GM23248 (cell line): ENCODE results near the gene CMSS1. TPM values are rescaled to one million over a fixed set of nuclear protein-coding genes. Genes with fewer than 3 reads are reported as not detected.

Source experiments
- DNase-seq: peaks from one replicate; pipeline ENCODE4 v3.0.0-alpha.2; 2015
- H2AFZ ChIP-seq: fragments of 200-600 bp; sonication (generic); 2 replicates; pipeline ENCODE4 v1.6.1; 2016; ENCODE audit warnings: antibody characterized with exemption
- H3F3A ChIP-seq: fragments of 200-600 bp; sonication (generic); 2 replicates; pipeline ENCODE4 v1.6.1; 2016; ENCODE audit warnings: mild to moderate bottlenecking, antibody characterized with exemption, mixed run types; ENCODE audit not compliant: insufficient read depth
- H3K27ac ChIP-seq: fragments of 200-600 bp; sonication (generic); 2 replicates; pipeline ENCODE4 v1.5.1; 2016; ENCODE audit warnings: mild to moderate bottlenecking
- H3K27me3 ChIP-seq: fragments of 200-600 bp; sonication (generic); replicated peaks from 2 replicates; pipeline ENCODE4 v1.6.1; 2016; ENCODE audit warnings: mild to moderate bottlenecking; ENCODE audit not compliant: insufficient read depth
- H3K36me3 ChIP-seq: fragments of 200-600 bp; sonication (generic); 2 replicates; pipeline ENCODE4 v1.6.1; 2016; ENCODE audit warnings: low read depth, mild to moderate bottlenecking
- H3K4me1 ChIP-seq: fragments of 200-600 bp; sonication (generic); 2 replicates; pipeline ENCODE4 v1.6.1; 2016; ENCODE audit warnings: mild to moderate bottlenecking; ENCODE audit not compliant: insufficient read depth
- H3K4me2 ChIP-seq: fragments of 200-600 bp; sonication (generic); one replicate; pipeline ENCODE4 v1.6.1; 2016; ENCODE audit warnings: mild to moderate bottlenecking; ENCODE audit not compliant: unreplicated experiment
- H3K4me3 ChIP-seq: fragments of 200-600 bp; sonication (generic); 2 replicates; pipeline ENCODE4 v1.5.1; 2016; ENCODE audit warnings: mild to moderate bottlenecking
- H3K79me2 ChIP-seq: fragments of 200-600 bp; sonication (generic); 2 replicates; pipeline ENCODE4 v1.6.1; 2016; ENCODE audit warnings: mild to moderate bottlenecking; ENCODE audit not compliant: insufficient read depth
- H3K9ac ChIP-seq: fragments of 200-600 bp; sonication (generic); 2 replicates; pipeline ENCODE4 v1.6.1; 2016; ENCODE audit warnings: mild to moderate bottlenecking
- H3K9me2 ChIP-seq: fragments of 200-600 bp; sonication (generic); 2 replicates; pipeline ENCODE4 v1.6.1; 2016; ENCODE audit warnings: mixed run types, mild to moderate bottlenecking, moderate library complexity; ENCODE audit not compliant: insufficient read depth
- H3K9me3 ChIP-seq: fragments of 200-600 bp; sonication (generic); one replicate; pipeline ENCODE4 v1.6.1; 2017; ENCODE audit warnings: low read depth
- H4K20me1 ChIP-seq: fragments of 200-600 bp; sonication (generic); 2 replicates; pipeline ENCODE4 v1.6.0; 2016; ENCODE audit not compliant: insufficient read depth
- EZH2 ChIP-seq: fragments of 200-600 bp; sonication (generic); IDR thresholded peaks from 2 replicates; pipeline ENCODE4 v1.6.1; 2018; ENCODE audit warnings: antibody characterized with exemption, mild to moderate bottlenecking; ENCODE audit not compliant: insufficient read depth, poor library complexity, severe bottlenecking
- EZH2phosphoT487 ChIP-seq: fragments of 200-600 bp; sonication (generic); IDR thresholded peaks from 2 replicates; pipeline ENCODE4 v1.6.1; 2018; ENCODE audit warnings: antibody characterized with exemption, moderate library complexity, mild to moderate bottlenecking, low read depth; ENCODE audit not compliant: insufficient read depth
- WGBS, 2 experiments: methylation state at CpG; one replicate each; pipeline ENCODE4 v1.1.6; 2015 to 2017; ENCODE audit warnings: low lambda C conversion rate in 2 of 2, low coverage in 1 of 2; ENCODE audit errors: missing lambda C conversion rate in 2 of 2; 5-methylcytosine and 5-hydroxymethylcytosine counted together
- in situ Hi-C: fragments of 300-500 bp; cut with MboI; formaldehyde crosslinking; loops from 2 replicates; pipeline ENCODE4 v1.15.0; 2020
- polyA plus RNA-seq: library from polyadenylated mRNA; unstranded; fragments of >200 nt; fragmentation: Nextera tagmentation; extraction: Ambion mirVana; gene quantifications from 2 replicates; pipeline ENCODE4 v1.2.1, GENCODE V29; 2016
- total RNA-seq: library from RNA; depleted of rRNA; stranded (reverse); fragments of >200 nt; shearing (Covaris generic); gene quantifications from 2 replicates; pipeline ENCODE4 v1.2.3, GENCODE V29; 2014

Gene CMSS1
- total and polyA plus RNA-seq, 2 experiments from 2014 or later = 17.2 to 26.6 TPM

DNA sequence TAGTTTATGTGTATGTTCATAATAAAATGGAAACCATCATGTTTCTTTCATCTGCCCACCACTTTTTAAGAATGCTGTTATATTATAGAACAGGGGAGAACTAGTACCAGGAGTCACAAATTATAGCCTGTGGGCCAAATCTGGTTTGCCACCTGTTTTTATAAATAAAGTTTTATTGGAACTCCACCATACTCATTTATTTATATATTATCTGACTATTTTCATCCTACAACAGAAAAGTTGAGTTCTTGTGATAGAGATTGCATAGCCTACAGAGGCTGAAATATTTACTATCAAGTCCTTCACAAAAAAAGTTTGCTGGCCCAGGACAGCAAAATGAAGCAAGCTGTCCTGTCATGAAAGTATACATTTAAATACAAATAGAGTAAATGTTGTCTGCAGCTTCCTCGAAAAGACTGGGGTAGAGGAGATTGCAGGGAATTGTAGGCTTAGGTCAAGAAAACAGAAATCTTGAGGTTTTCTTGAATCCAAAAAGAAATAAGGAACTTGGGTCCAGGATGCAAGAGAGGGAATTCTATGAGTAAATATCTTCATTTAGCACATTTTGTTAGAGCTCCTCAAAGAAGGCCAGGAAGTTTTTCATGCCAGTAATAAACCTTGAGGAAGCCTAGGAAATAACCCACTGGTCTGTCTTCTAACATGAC, 255.5 kb downstream of the CMSS1 start:
- 94 to 97% methylated on average over 1 of the region's 1 CpG for WGBS, 2 experiments
- Histone ChIP-seq H3K9me3 (no peaks in the 10 kb centered on the region), H4K20me1 (no peaks in the 10 kb centered on the region), H3K4me2 (no peak overlapping the region), H3F3A (no peaks in the 10 kb centered on the region), H3K9me2 (no peaks in the 10 kb centered on the region), H3K27ac (no peak overlapping the region), H2AFZ (no peak overlapping the region), H3K9ac (no peak overlapping the region), H3K27me3 (no peaks in the 10 kb centered on the region), H3K4me1 (0 out of 2 replicates have a peak, but pooled peaks cover 11% of the 10 kb centered on the region), H3K79me2 (no peaks in the 10 kb centered on the region), H3K36me3 (no peaks in the 10 kb centered on the region), H3K4me3 (no peak overlapping the region)
- TF ChIP-seq EZH2phosphoT487 (no peak), EZH2 (no peak)
- DNase-seq = no peak
- in situ Hi-C loops = no loop called here

DNA sequence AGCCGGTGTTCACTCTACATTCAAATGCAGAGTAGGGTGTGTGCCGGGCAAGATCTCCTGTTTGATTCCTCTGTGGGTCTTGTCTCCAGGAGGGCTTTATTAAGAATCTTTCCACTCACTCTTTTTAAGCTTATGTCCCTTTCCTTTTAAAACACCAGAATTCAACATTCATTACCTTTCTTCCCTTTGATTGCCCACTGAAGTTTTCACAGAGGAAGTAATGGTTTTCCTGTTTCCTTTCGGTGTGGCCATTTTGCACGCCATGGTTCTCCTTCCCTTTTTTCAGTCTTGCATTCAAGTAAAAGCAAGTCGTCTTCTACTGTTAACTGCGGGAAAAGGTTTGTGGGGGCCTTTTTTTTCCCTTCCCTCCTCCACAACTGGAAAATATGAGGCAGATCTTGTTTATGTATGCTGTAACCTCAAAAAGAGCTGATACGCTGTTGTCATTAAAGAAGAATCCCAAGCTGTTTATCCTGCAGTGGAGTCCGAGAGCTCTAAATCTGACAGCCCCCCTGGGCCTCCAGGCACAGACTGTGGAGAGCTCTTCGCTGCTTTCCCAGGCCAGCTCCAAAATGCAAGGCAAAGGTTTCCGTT, 256.1 kb downstream of the CMSS1 start:
- Histone ChIP-seq H3K79me2 (no peaks in the 10 kb centered on the region), H2AFZ (no peak overlapping the region), H3K36me3 (no peaks in the 10 kb centered on the region), H3F3A (no peaks in the 10 kb centered on the region), H3K9ac (no peak overlapping the region), H3K9me2 (no peaks in the 10 kb centered on the region), H3K4me3 (no peak overlapping the region), H3K9me3 (no peaks in the 10 kb centered on the region), H4K20me1 (no peaks in the 10 kb centered on the region), H3K4me1 (0 out of 2 replicates have a peak, but pooled peaks cover 11% of the 10 kb centered on the region), H3K4me2 (no peak overlapping the region), H3K27me3 (no peaks in the 10 kb centered on the region), H3K27ac (no peak overlapping the region)
- WGBS, 2 experiments = 88 to 90% methylated on average over 10 of the region's 10 CpGs
- in situ Hi-C loops = no loop called here
- TF ChIP-seq EZH2 (no peak), EZH2phosphoT487 (no peak)
- DNase-seq = no peak

DNA sequence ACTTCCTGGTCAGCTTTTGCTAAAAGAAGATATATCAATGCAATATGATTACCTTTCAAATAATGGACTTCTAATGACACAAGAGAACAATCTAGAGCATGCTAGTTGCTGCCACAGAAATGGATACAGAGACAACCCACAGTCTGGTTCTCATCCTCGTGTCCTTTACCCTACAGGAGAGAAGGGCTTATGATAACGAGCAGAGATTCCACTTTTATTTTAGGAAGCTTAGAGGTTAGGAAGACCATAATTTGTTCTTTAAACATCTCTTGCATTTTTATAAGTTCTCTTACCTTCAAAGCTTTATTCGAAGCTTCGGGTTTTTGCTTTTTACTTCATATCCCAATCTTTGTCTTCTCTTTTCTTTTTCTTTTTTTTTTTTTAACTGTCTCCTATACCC, 257.5 kb downstream of the CMSS1 start:
- no peaks in the 10 kb centered on the region for H3F3A ChIP-seq
- H3K9ac ChIP-seq = no peak overlapping the region
- no peaks in the 10 kb centered on the region for H3K9me3 ChIP-seq
- no peak overlapping the region for H3K27ac ChIP-seq
- H3K9me2 ChIP-seq = no peaks in the 10 kb centered on the region
- H3K79me2 ChIP-seq = no peaks in the 10 kb centered on the region
- H3K4me1 ChIP-seq = 0 out of 2 replicates have a peak, but pooled peaks cover 11% of the 10 kb centered on the region
- 94 to 96% methylated on average over 4 of the region's 4 CpGs for WGBS, 2 experiments
- in situ Hi-C loops = no loop called here
- no peaks in the 10 kb centered on the region for H3K36me3 ChIP-seq
- H2AFZ ChIP-seq = no peak overlapping the region
- H3K4me3 ChIP-seq = no peak overlapping the region
- no peaks in the 10 kb centered on the region for H3K27me3 ChIP-seq
- DNase-seq = no peak
- no peak overlapping the region for H3K4me2 ChIP-seq
- no peak for TF ChIP-seq EZH2phosphoT487
- no peak for TF ChIP-seq EZH2
- H4K20me1 ChIP-seq = no peaks in the 10 kb centered on the region

DNA sequence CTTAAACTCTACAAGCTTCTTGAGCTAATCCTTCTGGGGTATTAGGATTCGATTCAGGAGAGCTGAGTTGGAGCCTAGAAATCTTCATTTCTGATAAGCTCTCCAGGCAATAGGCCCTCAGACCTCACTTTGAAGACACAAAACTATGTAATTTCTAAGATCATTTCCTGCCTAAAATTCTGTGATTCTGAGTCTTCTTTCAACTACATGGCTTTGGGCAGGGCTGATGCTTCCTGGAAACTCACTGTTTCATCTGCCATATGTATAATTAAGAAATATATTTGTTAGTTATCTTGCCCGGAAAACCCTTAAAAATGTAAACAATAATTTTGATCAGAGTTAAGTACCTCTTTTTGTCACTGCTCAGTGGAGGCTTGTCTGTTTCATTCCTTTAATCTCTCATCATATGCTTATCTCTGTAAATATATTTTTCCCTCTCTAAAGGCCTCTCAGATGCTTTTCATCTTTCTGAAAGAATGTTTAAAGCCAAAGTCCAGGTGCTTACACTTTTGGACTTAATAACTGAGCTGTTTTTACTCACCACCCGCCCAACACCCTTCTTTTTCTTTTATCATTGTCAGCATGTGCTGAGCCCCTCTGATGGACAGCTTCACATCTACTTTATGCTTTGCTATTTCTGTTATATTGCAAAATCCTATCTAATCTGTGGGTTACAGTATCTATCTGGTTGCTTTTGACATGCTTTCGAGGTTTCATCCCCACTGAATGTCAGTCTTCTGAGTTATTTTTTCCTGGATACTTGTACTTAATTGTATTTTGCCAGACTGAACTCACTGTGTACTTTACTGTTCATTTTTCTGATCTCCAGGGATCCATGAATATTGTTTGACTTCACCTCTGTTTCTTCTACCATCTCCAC, 258.4 kb downstream of the CMSS1 start:
- DNase-seq = no peak
- in situ Hi-C loops = no loop called here
- Histone ChIP-seq H2AFZ (no peak overlapping the region), H3K9me3 (no peaks in the 10 kb centered on the region), H3K9me2 (0 out of 2 replicates have a peak, but pooled peaks cover 1% of the 10 kb centered on the region), H3K36me3 (no peaks in the 10 kb centered on the region), H3K27ac (no peak overlapping the region), H3K4me2 (no peak overlapping the region), H3K4me3 (no peak overlapping the region), H3K4me1 (0 out of 2 replicates have a peak, but pooled peaks cover 11% of the 10 kb centered on the region), H4K20me1 (no peaks in the 10 kb centered on the region), H3K9ac (no peak overlapping the region), H3K27me3 (no peaks in the 10 kb centered on the region), H3F3A (no peaks in the 10 kb centered on the region), H3K79me2 (no peaks in the 10 kb centered on the region)
- no peak for TF ChIP-seq EZH2
- no peak for TF ChIP-seq EZH2phosphoT487
- WGBS, 2 experiments = 64 to 68% methylated on average over 4 of the region's 4 CpGs
